ENCODE measurements around the gene DTHD1. TPM values are rescaled to one million over a fixed set of nuclear protein-coding genes. Genes with fewer than 3 reads are reported as not detected.

Gene DTHD1
- total and polyA plus RNA-seq, 2 of the 8 experiments (the other 6 are each of a cell fraction or from before 2014, with no cell fraction given): not detected

GRCh38 chr4:36273276-36273675 is 8.1 kb upstream of the DTHD1 start:
- Histone ChIP-seq H3K4ac (replicated peaks; ENCODE audit: insufficient read length, low read depth, low read length) (no peak overlapping the region), H2BK20ac (ENCODE audit: low read length) (no peak overlapping the region), H4K91ac (replicated peaks; ENCODE audit: insufficient read length, low read length) (no peak overlapping the region), H3K79me1 (ENCODE audit: low read depth, low read length) (no peaks in the 10 kb centered on the region), H3K9me3 (ENCODE audit: insufficient read depth in 2 of 2, low read depth in 1 of 2, low read length in 1 of 2) (no peaks in the 10 kb centered on the region), H3K23me2 (ENCODE audit: low read depth, low read length) (no peaks in the 10 kb centered on the region), H3K18ac (ENCODE audit: extremely low read depth, low read length) (no peak overlapping the region), H3K27ac (ENCODE audit: low read depth, low read length) (no peak overlapping the region), H3K23ac (ENCODE audit: insufficient read length) (no peak overlapping the region), H3K4me1 (replicated peaks in 1 of 4; ENCODE audit: control insufficient read depth in 3 of 4, insufficient read depth in 4 of 4, low read length in 3 of 4) (no peaks in the 10 kb centered on the region), H4K8ac (ENCODE audit: extremely low read depth, insufficient read depth, low read length) (no peak overlapping the region), H3K27me3 (replicated peaks in 1 of 4; ENCODE audit: control insufficient read depth in 3 of 4, extremely low read depth in 1 of 4, insufficient read depth in 3 of 4, low read length in 3 of 4) (no peaks in the 10 kb centered on the region), H3K79me2 (ENCODE audit: control insufficient read depth in 1 of 2, insufficient read depth in 2 of 2, low read length in 2 of 2) (no peaks in the 10 kb centered on the region), H2BK5ac (ENCODE audit: low read depth, low read length) (no peak overlapping the region), H4K20me1 (replicated peaks in 1 of 2; ENCODE audit: control insufficient read depth in 1 of 2, insufficient read depth in 2 of 2, low read length in 2 of 2) (no peaks in the 10 kb centered on the region), H4K5ac (ENCODE audit: insufficient read length, low read depth, low read length) (no peak overlapping the region), H3K56ac (replicated peaks; ENCODE audit: insufficient read length, low read depth, low read length) (no peak overlapping the region), H2BK12ac (ENCODE audit: low read depth, low read length) (no peak overlapping the region), H3K36me3 (ENCODE audit: control insufficient read depth in 2 of 4, insufficient read depth in 4 of 4, low read length in 3 of 4) (no peaks in the 10 kb centered on the region), H3K4me2 (ENCODE audit: insufficient read depth in 1 of 2, low read depth in 2 of 2, low read length in 2 of 2) (no peak overlapping the region), H2AFZ (ENCODE audit: low read length) (no peak overlapping the region), H3K9ac (replicated peaks in 1 of 4; ENCODE audit: extremely low read depth in 1 of 4, low read depth in 3 of 4, low read length in 3 of 4) (no peak overlapping the region), H2AK5ac (ENCODE audit: low read depth, low read length) (no peak overlapping the region), H3K14ac (ENCODE audit: insufficient read length) (no peak overlapping the region), H2BK120ac (replicated peaks; ENCODE audit: low read depth, low read length) (no peak overlapping the region), H3K4me3 (ENCODE audit: extremely low read depth in 1 of 4, insufficient read depth in 2 of 4, low read depth in 3 of 4, low read length in 4 of 4) (no peak overlapping the region), H2BK15ac (ENCODE audit: low read length) (no peak overlapping the region)
- POLR2A ChIA-PET (ENCODE audit: partially characterized antibody): no interaction called here
- WGBS, 2 experiments (ENCODE audit: extremely low coverage in 1 of 2, insufficient coverage in 1 of 2, insufficient read length in 1 of 2, insufficient replicate concordance in 2 of 2, low coverage in 1 of 2, low lambda C conversion rate in 2 of 2, missing lambda C conversion rate in 1 of 2): 94% methylated on average over 4 of the region's 4 CpGs; no CpG with 5 or more reads in 1 of the 2 experiments
- FAIRE-seq: no peak
- CTCF ChIA-PET (ENCODE audit: partially characterized antibody): interaction anchor here (1.5 kb wide), 1 partner anchor 14 kb away, joined by 3 read pairs; no protein-coding TSS in a partner anchor
- DNase-seq (ENCODE audit: low read depth in 1 of 2, low spot score in 2 of 2): no peak
- no peak for TF ChIP-seq SRF (IDR thresholded peaks at IDR 0.05; ENCODE audit: low read depth, low read length)
- no peak for TF ChIP-seq CTCF (IDR thresholded peaks at IDR 0.05; ENCODE audit: control extremely low read depth in 1 of 3, insufficient read depth in 1 of 3, low read depth in 1 of 3, low read length in 3 of 3)
- no peak for TF ChIP-seq POLR2A (IDR thresholded peaks at IDR 0.05; ENCODE audit: control extremely low read depth in 1 of 2, low read depth in 2 of 2, low read length in 2 of 2)
- no peak for TF ChIP-seq BRCA1 (IDR thresholded peaks at IDR 0.05; ENCODE audit: low read depth, low read length)
- TF ChIP-seq BCL11A (IDR thresholded peaks at IDR 0.05; ENCODE audit: low read depth in 2 of 2, low read length in 2 of 2): no peak
- TF ChIP-seq SAP30 (IDR thresholded peaks at IDR 0.05; ENCODE audit: insufficient read depth, insufficient replicate concordance, low read length): no peak
- TF ChIP-seq CBX8 (IDR thresholded peaks at IDR 0.05; ENCODE audit: borderline replicate concordance, low read depth, low read length): no peak
- TF ChIP-seq HDAC2 (IDR thresholded peaks at IDR 0.05; ENCODE audit: borderline replicate concordance in 1 of 2, low read depth in 2 of 2, low read length in 2 of 2): no peak
- no peak for TF ChIP-seq EGR1 (IDR thresholded peaks at IDR 0.05; ENCODE audit: borderline replicate concordance, low read depth, low read length)
- no peak for TF ChIP-seq ASH2L (IDR thresholded peaks at IDR 0.05; ENCODE audit: low read length)
- no peak for TF ChIP-seq NANOG (IDR thresholded peaks at IDR 0.05; ENCODE audit: insufficient read depth, low read depth, low read length, poor library complexity, severe bottlenecking)
